G401.6 (cell line): ENCODE data around the gene UBR3.
"Not testable (repeated sequence)": the region's sequence is repeated elsewhere in the genome, so short reads cannot be mapped to it uniquely, and the experiment has no call there.

Experiments used
- FAIRE-seq: peaks from 2 replicates; lab custom pipeline; 2012; peaks lifted over from hg19 to GRCh38; lab: Jason Lieb, UNC

Gene UBR3

DNA sequence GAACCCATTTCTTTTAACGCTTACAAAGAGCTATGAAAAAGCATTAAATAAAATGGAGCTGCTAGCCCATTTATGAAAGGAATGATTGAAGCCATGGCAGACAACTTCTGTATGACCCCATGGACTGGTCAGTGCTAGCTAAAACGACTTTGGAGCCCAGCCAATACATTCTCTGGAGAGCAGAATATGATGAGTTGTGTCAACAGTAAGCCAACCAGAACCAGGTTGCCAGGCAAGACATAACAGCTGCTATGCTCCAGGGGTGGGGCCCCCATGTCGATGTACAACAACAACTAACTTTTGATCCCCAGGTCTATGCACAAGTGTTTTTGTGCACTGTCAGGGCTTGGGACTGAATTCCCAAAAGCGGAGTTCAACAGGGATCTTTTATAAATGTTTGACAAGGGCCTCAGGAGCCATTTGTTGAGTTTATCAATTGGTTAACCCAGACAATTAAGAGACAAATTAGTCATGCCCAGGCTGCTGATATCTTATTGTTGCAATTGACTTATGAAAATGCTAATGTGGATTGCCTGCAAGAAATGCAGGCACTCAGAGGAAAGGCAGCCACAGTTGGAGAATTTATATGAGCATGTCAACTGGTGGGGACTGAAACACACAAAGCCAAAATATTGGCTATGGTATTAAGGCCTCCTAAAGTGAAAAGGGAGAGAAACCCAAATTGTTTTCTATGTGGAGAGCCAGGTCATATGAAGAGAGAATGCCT is 286.1 kb downstream of the UBR3 start:
- no peak for FAIRE-seq

DNA sequence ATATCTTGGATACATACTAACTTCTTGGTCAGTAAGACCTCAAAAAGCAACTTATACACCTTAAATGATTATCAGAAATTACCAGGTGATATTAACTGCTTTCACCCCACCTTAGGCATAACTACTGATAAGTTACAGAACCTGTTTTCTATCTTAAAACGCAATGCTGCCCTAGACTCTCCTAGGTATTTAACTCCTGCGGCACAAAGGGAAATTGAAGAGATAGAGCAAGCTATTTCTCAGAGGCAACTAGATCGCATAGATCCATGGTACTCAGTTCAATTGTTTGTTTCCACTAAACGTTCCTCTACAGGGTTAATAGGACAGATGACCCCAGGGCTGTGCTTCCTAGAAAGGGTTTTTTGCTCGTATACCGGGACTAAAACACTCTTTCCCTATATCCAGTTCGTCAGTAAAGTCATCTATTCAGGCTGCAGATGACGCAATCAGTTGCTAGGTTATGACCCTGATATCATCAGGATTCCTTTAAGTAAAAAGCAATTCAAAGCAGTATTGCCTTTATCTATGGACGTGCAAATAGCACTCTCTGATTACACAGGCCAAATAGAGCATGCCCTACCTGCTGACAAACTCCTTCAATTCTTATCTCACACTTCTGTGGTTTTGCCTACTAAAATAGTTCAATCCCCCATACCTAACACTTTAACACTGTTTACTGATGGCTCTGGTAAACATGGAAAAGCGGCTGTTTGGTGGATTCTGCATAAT is 288.4 kb downstream of the UBR3 start:
- FAIRE-seq: no peak

DNA sequence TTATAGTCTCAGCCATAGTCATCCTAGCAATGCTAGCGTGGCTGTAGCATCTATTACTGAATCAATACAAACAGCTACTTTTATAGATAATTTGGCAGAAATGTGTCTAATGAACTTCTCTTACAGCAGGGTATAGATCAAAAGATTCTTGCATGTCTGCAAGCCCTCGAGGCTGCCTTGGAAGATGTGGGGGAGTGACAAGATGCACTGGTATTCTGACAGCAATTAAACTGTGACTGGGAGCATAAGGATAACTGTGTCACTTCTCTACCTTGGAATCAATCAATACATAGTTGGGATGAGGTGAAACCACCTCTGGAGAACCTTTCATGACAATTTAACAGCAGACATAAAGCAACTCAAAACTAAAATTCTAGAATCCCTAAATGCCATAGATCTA is 291.4 kb downstream of the UBR3 start:
- FAIRE-seq: no peak

DNA sequence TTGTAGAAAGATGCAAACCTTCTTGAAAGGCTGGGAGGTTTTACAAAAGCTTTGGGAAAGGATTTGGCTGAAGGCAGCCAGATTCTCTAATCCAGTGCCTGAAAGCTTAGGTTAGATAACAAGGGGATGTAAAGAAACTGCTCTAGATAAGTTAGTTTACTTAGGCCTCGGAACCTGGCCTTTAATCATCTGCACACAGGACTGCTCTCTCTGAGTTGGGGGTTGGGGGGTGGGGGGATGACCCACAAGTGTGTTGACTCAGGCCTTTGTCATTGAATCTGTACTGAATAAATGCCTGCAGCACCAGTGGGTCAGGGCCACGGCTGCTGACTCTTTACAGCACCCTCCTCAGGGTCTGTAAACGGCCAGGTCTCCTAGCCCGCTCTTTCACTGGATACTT is 292.1 kb downstream of the UBR3 start:
- not testable (repeated sequence) for FAIRE-seq

DNA sequence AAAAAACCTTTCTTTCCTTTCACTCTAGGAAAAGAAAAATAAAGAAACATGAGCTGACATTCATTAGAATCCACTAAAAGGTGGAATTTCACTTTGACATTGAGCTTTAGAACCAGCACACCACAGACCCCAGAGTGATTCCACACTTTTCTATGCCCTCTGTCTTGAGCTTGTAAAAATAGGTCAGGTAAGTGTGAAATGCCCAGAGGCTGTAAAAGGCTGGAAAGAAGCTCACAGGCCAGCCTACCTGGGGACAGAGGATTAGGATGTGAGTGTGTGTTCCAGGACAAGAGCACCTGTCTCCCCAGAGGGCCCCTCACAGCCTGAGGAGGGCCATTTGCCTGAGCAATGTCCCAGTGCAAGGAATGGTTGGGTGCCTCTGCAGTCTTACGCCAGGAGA is 294.4 kb downstream of the UBR3 start:
- no peak for FAIRE-seq

DNA sequence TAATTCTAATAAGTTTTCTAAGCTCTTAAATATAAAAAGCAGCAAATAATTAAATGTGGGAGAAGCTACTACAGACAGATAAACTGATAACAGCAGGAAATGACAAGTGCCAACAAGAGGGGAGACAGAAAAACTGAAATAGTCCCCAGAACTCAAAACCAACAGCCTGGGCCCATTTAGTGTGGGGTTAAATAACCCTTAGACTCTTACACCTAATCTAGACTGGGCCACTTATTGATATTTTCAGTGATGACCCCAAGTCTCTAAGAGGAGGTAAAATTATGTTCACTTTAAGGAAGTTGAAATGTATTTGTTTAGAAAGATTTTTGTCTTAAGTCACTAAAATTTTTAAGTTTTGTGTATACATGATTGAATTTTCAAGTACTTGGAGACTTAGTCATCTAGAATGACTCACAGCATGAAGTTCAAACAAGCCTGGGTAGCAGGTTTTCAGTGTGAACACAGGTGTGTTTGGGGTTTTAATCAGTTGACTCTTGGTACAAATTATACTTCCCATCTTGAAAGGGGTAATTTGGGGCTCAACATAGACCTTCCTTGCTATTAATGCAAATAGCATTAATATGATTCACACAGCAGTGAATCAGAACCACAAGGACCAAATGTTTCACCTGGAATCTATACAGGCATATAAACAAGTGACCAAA is 295.8 kb downstream of the UBR3 start:
- FAIRE-seq: no peak

DNA sequence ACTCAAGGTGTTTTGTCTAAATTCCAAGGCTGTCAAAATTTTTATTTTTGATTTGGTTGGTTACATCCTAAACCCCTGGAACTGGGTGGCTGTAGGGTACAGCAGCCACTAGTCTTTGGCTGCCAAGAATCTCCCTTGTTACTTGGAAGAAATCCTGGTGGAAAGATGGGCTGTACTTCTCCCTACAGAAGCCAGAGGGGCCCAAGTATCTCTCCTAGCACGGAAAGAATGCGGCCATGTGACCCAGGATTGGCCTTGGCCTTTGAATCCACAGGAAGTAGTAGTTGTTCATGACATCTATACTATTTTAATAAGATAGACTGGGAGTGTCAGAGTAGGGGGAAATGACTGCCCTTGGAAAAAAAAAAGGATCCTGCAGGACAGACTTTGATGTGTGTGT is 296.3 kb downstream of the UBR3 start:
- FAIRE-seq: no peak

DNA sequence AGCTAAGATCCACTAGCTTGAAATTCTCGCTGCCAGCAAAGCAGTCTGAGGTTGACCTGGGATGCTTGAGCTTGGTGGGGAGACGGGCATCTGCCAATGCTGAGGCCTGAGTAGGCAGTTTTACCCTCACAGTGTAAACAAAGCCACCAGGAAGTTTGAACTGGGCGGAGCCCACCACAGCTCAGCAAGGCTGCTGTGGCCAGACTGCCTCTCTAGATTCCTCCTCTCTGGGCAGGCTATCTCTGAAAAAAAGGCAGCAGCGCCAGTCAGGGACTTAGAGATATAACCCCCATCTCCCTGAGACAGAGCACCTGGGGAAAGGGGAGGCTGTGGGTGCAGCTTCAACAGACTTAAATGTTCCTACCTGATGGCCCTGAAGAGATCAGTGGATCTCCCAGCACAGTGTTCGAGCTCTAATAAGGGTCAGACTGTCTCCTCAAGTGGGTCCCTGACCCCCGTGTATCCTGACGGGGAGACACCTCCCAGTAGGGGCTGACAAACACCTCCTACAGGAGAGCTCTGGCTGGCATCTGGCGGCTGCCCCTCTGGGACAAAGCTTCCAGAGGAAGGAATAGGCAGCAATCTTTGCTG is 299.0 kb downstream of the UBR3 start:
- not testable (repeated sequence) for FAIRE-seq
